ENCODE results near the gene GPR27.

GRCh38 chr3:71753701-71754609 lies at the start of gene GPR27:
- TF ChIP-seq TAF1 (IDR thresholded peaks at IDR 0.05; ENCODE audit: low read depth, low read length) = no peak
- no peak for TF ChIP-seq POLR2A (IDR thresholded peaks at IDR 0.05; ENCODE audit: low read depth, low read length)
